CD4-positive, alpha-beta T cell treated with Interleukin-6 at 100 ng/mL for 8 hours (primary cell): Measurements from ENCODE around the gene RBM33.
"Not testable (repeated sequence)": the region's sequence is repeated elsewhere in the genome, so short reads cannot be mapped to it uniquely, and the experiment has no call there.

Experiments
- DNase-seq: peaks from one replicate; pipeline ENCODE4 v3.0.0-alpha.2; 2020; ENCODE audit warnings: mixed read lengths, low spot score

The RBM33 gene

GRCh38 chr7:155809332-155809946 lies 165.0 kb downstream of the RBM33 start:
- no peak for DNase-seq

- no peak for DNase-seq
Observed at GRCh38 chr7:155809947-155810769, 165.7 kb downstream of the RBM33 start.

- DNase-seq = no peak
Observed at GRCh38 chr7:155810770-155811559, 166.5 kb downstream of the RBM33 start.

GRCh38 chr7:155811560-155811894 lies 167.1 kb downstream of the RBM33 start:
- no peak for DNase-seq

GRCh38 chr7:155811895-155812761 lies 167.7 kb downstream of the RBM33 start, which contains the start of gene SHH:
TSS of gene SHH (minus strand) at chr7:155812463. CDS start at chr7:155812122, 341 bp downstream.
- DNase-seq = no peak

GRCh38 chr7:155813125-155813524 lies 168.7 kb downstream of the RBM33 start:
- DNase-seq = no peak

- no peak for DNase-seq
Observed at GRCh38 chr7:155813546-155814315, 169.3 kb downstream of the RBM33 start.

- no peak for DNase-seq
Observed at GRCh38 chr7:155814316-155815276, 170.1 kb downstream of the RBM33 start.

- DNase-seq = peak; percentile 30
Observed at GRCh38 chr7:155815332-155816191, 171.1 kb downstream of the RBM33 start.

- no peak for DNase-seq
Observed at GRCh38 chr7:155816192-155816508, 171.7 kb downstream of the RBM33 start.

- no peak for DNase-seq
Observed at GRCh38 chr7:155816996-155817395, 172.5 kb downstream of the RBM33 start.

GRCh38 chr7:155817515-155817914 lies 173.1 kb downstream of the RBM33 start:
- not testable (repeated sequence) for DNase-seq

- DNase-seq = no peak
Observed at GRCh38 chr7:155818154-155818819, 173.8 kb downstream of the RBM33 start.

GRCh38 chr7:155818820-155819168 lies 174.3 kb downstream of the RBM33 start:
- DNase-seq = no peak

GRCh38 chr7:155819186-155819585 lies 174.7 kb downstream of the RBM33 start:
- no peak for DNase-seq

- no peak for DNase-seq
Observed at GRCh38 chr7:155820246-155820645, 175.8 kb downstream of the RBM33 start.

- DNase-seq = no peak
Observed at GRCh38 chr7:155820788-155821187, 176.3 kb downstream of the RBM33 start.

- DNase-seq = no peak
Observed at GRCh38 chr7:155821851-155822250, 177.4 kb downstream of the RBM33 start.
